B cell (primary cell): ENCODE measurements around the gene KMO. TPM values are rescaled to one million over a fixed set of nuclear protein-coding genes. Genes with fewer than 3 reads are reported as not detected.

Experiments used
- ATAC-seq: fragments of 200-7000 bp; cut with Tn5 transposase; one replicate; pipeline ENCODE4 v1.10.0; 2021; ENCODE audit warnings: low read depth, mild to moderate bottlenecking, moderate number of reproducible peaks, moderate library complexity
- CTCF ChIA-PET: fragments of 350-600 bp; sonication (Branson Sonifier 250); formaldehyde crosslinking; loops from one replicate; lab custom pipeline; 2021; ENCODE audit warnings: antibody characterized with exemption, inconsistent platforms; lab: Charles Lee
- POLR2A ChIA-PET: fragments of 350-600 bp; sonication (Branson Sonifier 250); formaldehyde crosslinking; loops from one replicate; lab custom pipeline; 2021; ENCODE audit warnings: antibody characterized with exemption; lab: Charles Lee
- DNase-seq: peaks from one replicate; pipeline ENCODE4 v3.0.0; 2013
- H2AFZ ChIP-seq: 2 replicates; pipeline ENCODE4 v1.6.1; 2012; ENCODE audit warnings: mild to moderate bottlenecking, low read depth, low read length; ENCODE audit not compliant: insufficient read depth, poor library complexity, severe bottlenecking
- H3K27ac ChIP-seq, 2 donors: 1 replicate in 1 of 2; 2 replicates in 1 of 2; pipeline ENCODE4 v1.5.1; 2012 to 2013; ENCODE audit warnings: low read length in 2 of 2, mild to moderate bottlenecking in 2 of 2, moderate library complexity in 1 of 2
- H3K27me3 ChIP-seq, 4 experiments: fragments of 200-600 bp in 1 of 4; sonication (generic) in 1 of 4; replicated peaks in 1 of 4; 1 replicate in 2 of 4; 2 replicates in 2 of 4; pipeline versions ENCODE4 v1.6.1 to v1.7.0; 2013 to 2016; ENCODE audit warnings: low read length in 3 of 4, mild to moderate bottlenecking in 2 of 4, mixed read lengths in 1 of 4, moderate library complexity in 1 of 4; ENCODE audit not compliant: insufficient read depth in 4 of 4, control insufficient read depth in 3 of 4; ENCODE audit errors: control extremely low read depth in 1 of 4
- H3K36me3 ChIP-seq, 2 experiments: replicated peaks in 1 of 2; 1 replicate in 1 of 2; 2 replicates in 1 of 2; pipeline versions ENCODE4 v1.6.1 to v1.7.1; 2013; ENCODE audit warnings: low read length in 1 of 2; ENCODE audit not compliant: insufficient read depth in 2 of 2, control insufficient read depth in 1 of 2; ENCODE audit errors: control extremely low read depth in 1 of 2, extremely low read depth in 1 of 2
- H3K4me1 ChIP-seq, 2 donors: fragments of 200-600 bp in 1 of 2; sonication (generic) in 1 of 2; 1 replicate in 1 of 2; 2 replicates in 1 of 2; pipeline versions ENCODE4 v1.5.1 to v1.6.1; 2013 to 2017; ENCODE audit warnings: low read length in 2 of 2; ENCODE audit not compliant: control insufficient read depth in 2 of 2, insufficient read depth in 2 of 2
- H3K4me2 ChIP-seq: replicated peaks from 2 replicates; pipeline ENCODE3; 2012; ENCODE audit warnings: mild to moderate bottlenecking, low read depth, low read length; ENCODE audit not compliant: poor library complexity, severe bottlenecking
- H3K4me3 ChIP-seq, 5 experiments: fragments of 200-600 bp in 1 of 5; sonication (generic) in 1 of 5; 1 replicate in 3 of 5; 2 replicates in 2 of 5; pipeline versions ENCODE4 v1.5.1 to v1.7.0; 2011 to 2016; ENCODE audit warnings: low read length in 4 of 5, mild to moderate bottlenecking in 4 of 5, low read depth in 2 of 5, control low read depth in 1 of 5, moderate library complexity in 1 of 5; ENCODE audit not compliant: insufficient read depth in 1 of 5; ENCODE audit errors: control extremely low read depth in 1 of 5, extremely low read depth in 1 of 5
- H3K79me2 ChIP-seq: fragments of 200-600 bp; sonication (generic); one replicate; pipeline ENCODE4 v1.6.0; 2016; ENCODE audit warnings: low read length; ENCODE audit not compliant: control insufficient read depth, insufficient read depth
- H3K9ac ChIP-seq: fragments of 200-600 bp; sonication (generic); 2 replicates; pipeline ENCODE4 v1.6.1; 2017; ENCODE audit warnings: mild to moderate bottlenecking, low read length, moderate library complexity
- H3K9me3 ChIP-seq, 3 donors: one replicate each; pipeline versions ENCODE4 v1.6.1 to v1.7.1; 2013; ENCODE audit warnings: low read length in 2 of 3; ENCODE audit not compliant: control insufficient read depth in 2 of 3, insufficient read depth in 1 of 3; ENCODE audit errors: control extremely low read depth in 1 of 3
- H4K20me1 ChIP-seq: 2 replicates; pipeline ENCODE4 v1.6.0; 2012; ENCODE audit warnings: mild to moderate bottlenecking, low read length; ENCODE audit not compliant: insufficient read depth, control insufficient read depth, poor library complexity, severe bottlenecking
- H3K27ac Mint-ChIP-seq: one replicate; pipeline ENCODE4 v1.8.0; 2021; ENCODE audit warnings: mixed read lengths
- H3K27me3 Mint-ChIP-seq: one replicate; pipeline ENCODE4 v1.8.0; 2021; ENCODE audit warnings: mixed read lengths
- H3K4me1 Mint-ChIP-seq: one replicate; pipeline ENCODE4 v1.8.0; 2021; ENCODE audit warnings: mixed read lengths
- H3K4me3 Mint-ChIP-seq: one replicate; pipeline ENCODE4 v1.8.0; 2021; ENCODE audit warnings: mixed read lengths
- H3K9me3 Mint-ChIP-seq: one replicate; pipeline ENCODE4 v1.8.0; 2022; ENCODE audit warnings: mixed read lengths; ENCODE audit not compliant: insufficient read depth
- CTCF ChIP-seq: fragments of 200-600 bp; IDR thresholded peaks from one replicate; pipeline ENCODE4 v1.8.0; 2022; ENCODE audit warnings: antibody characterized with exemption, mild to moderate bottlenecking
- EZH2 ChIP-seq: IDR thresholded peaks from 2 replicates; pipeline ENCODE4 v1.6.1; 2012; ENCODE audit warnings: borderline replicate concordance, low read depth, mild to moderate bottlenecking, moderate library complexity, low read length; ENCODE audit not compliant: insufficient read depth, poor library complexity, severe bottlenecking
- WGBS: methylation state at CpG from one replicate; pipeline ENCODE4 v1.1.5; 2013; ENCODE audit warnings: missing lambda C conversion rate; ENCODE audit not compliant: insufficient coverage; 5-methylcytosine and 5-hydroxymethylcytosine counted together
- intact Hi-C: fragments of 100-400 bp; cut with micrococcal nuclease; formaldehyde crosslinking; loops from one replicate; pipeline ENCODE4 v1.10.0; 2022
- polyA plus RNA-seq: library from polyadenylated mRNA; depleted of rRNA; stranded (reverse); fragments of >200 nt; gene quantifications from 2 replicates; pipeline ENCODE4 v1.2.3, GENCODE V29; 2012
- total RNA-seq, 2 donors: library from RNA; stranded (reverse); fragments of 120-200 nt in 1 of 2; gene quantifications; 1 replicate in 1 of 2; 2 replicates in 1 of 2; pipeline versions ENCODE4 v1.2.3 to v1.2.4, GENCODE V29; 2013 to 2022

Gene KMO
- total and polyA plus RNA-seq, 2 donors (not counting 1 experiment from before 2014, with no cell fraction given): 14.0 to 34.0 TPM

GRCh38 chr1:241593186-241593585 is 61.0 kb downstream of the KMO start:
- H3K4me2 ChIP-seq: no peak overlapping the region
- intact Hi-C loops: no loop called here
- H3K27ac Mint-ChIP-seq: peak overlapping the region; percentile 70

More at GRCh38 chr1:241593186-241593585, 61.0 kb downstream of the KMO start:
- no peaks in the 10 kb centered on the region for H3K27me3 ChIP-seq
- DNase-seq: no peak
- no peaks in the 10 kb centered on the region for H3K79me2 ChIP-seq
- no peak overlapping the region for H3K4me3 Mint-ChIP-seq
- ATAC-seq: no peak
- POLR2A ChIA-PET: no interaction called here
- no peak overlapping the region for H3K9ac ChIP-seq
- H4K20me1 ChIP-seq: no peaks in the 10 kb centered on the region
- peak overlapping the region in 1 of 2 donors; percentile 21 for H3K27ac ChIP-seq
- no peaks in the 10 kb centered on the region for H3K9me3 Mint-ChIP-seq
- TF ChIP-seq CTCF: no peak
- TF ChIP-seq EZH2: no peak
- no peak overlapping the region for H3K4me3 ChIP-seq
- WGBS: no CpG with 5 or more reads among the region's 1 CpG
- no peaks in the 10 kb centered on the region for H3K9me3 ChIP-seq
- peaks cover 25 to 77% of the 10 kb centered on the region in 2 experiments for H3K36me3 ChIP-seq
- H3K4me1 ChIP-seq: peaks cover 18 to 19% of the 10 kb centered on the region in 2 donors
- no peaks in the 10 kb centered on the region for H3K27me3 Mint-ChIP-seq
- H3K4me1 Mint-ChIP-seq: peaks cover 23% of the 10 kb centered on the region
- no peak overlapping the region for H2AFZ ChIP-seq
- CTCF ChIA-PET: no interaction called here
